GM19351 (cell line): ENCODE results near the gene RORC.

Experiments used
- ATAC-seq: cut with Tn5 transposase; IDR thresholded peaks from one replicate; pipeline ENCODE4 v1.9.1; 2021; ENCODE audit warnings: mild to moderate bottlenecking, moderate library complexity; ENCODE audit not compliant: unreplicated experiment

RORC gene

GRCh38 chr1:151828921-151829320 lies 2.7 kb downstream of the RORC start:
- no peak for ATAC-seq

GRCh38 chr1:151827853-151828252 lies 3.7 kb downstream of the RORC start:
- no peak for ATAC-seq

- no peak for ATAC-seq
Measured at GRCh38 chr1:151825751-151826660, 5.6 kb downstream of the RORC start.

GRCh38 chr1:151825204-151825603 lies 6.4 kb downstream of the RORC start:
- no peak for ATAC-seq

GRCh38 chr1:151823175-151823574 lies 8.4 kb downstream of the RORC start:
- ATAC-seq: no peak

GRCh38 chr1:151822404-151822803 lies 9.2 kb downstream of the RORC start:
- ATAC-seq: no peak

GRCh38 chr1:151820940-151821339 lies 10.7 kb downstream of the RORC start:
- no peak for ATAC-seq

- no peak for ATAC-seq
Measured at GRCh38 chr1:151819976-151820623, 11.5 kb downstream of the RORC start.

- no peak for ATAC-seq
Measured at GRCh38 chr1:151819227-151819835, 12.3 kb downstream of the RORC start.

- no peak for ATAC-seq
Measured at GRCh38 chr1:151817353-151817730, 14.3 kb downstream of the RORC start.

- ATAC-seq: no peak
Measured at GRCh38 chr1:151816548-151817352, 14.9 kb downstream of the RORC start.

GRCh38 chr1:151815716-151816327 lies 15.8 kb downstream of the RORC start:
- no peak for ATAC-seq

GRCh38 chr1:151814971-151815545 lies 16.5 kb downstream of the RORC start:
- no peak for ATAC-seq

GRCh38 chr1:151814426-151814825 lies 17.2 kb downstream of the RORC start:
- no peak for ATAC-seq

GRCh38 chr1:151813271-151813977 lies 18.2 kb downstream of the RORC start:
- ATAC-seq: no peak

- no peak for ATAC-seq
Measured at GRCh38 chr1:151811181-151811580, 20.4 kb downstream of the RORC start.

GRCh38 chr1:151809985-151810556 lies 21.5 kb downstream of the RORC start:
- no peak for ATAC-seq

GRCh38 chr1:151809290-151809984 lies 22.2 kb downstream of the RORC start:
- ATAC-seq: no peak

GRCh38 chr1:151807766-151808165 lies 23.8 kb downstream of the RORC start:
- ATAC-seq: no peak
